Astrocyte of the cerebellum (primary cell): ENCODE data around the gene TEX28.

ENCODE experiments used
- DNase-seq: peaks from one replicate; pipeline ENCODE4 v3.0.0-alpha.2; 2011; ENCODE audit warnings: low read depth
- H3K4me3 ChIP-seq: 2 replicates; pipeline ENCODE4 v1.5.1; 2011; ENCODE audit warnings: mild to moderate bottlenecking, low read depth, low read length, moderate library complexity
- in situ Hi-C: cut with HindIII; loops from 2 replicates; pipeline ENCODE4 v1.10.0; 2017; ENCODE audit warnings: low sequenced_read_pairs
- TF ChIP-seq, protein P1 (sequence below): IDR thresholded peaks from 2 replicates; pipeline ENCODE4 v1.5.1; 2012; ENCODE audit warnings: low read length, low read depth, moderate library complexity, mild to moderate bottlenecking; ENCODE audit errors: missing control alignments

The TEX28 gene

DNA sequence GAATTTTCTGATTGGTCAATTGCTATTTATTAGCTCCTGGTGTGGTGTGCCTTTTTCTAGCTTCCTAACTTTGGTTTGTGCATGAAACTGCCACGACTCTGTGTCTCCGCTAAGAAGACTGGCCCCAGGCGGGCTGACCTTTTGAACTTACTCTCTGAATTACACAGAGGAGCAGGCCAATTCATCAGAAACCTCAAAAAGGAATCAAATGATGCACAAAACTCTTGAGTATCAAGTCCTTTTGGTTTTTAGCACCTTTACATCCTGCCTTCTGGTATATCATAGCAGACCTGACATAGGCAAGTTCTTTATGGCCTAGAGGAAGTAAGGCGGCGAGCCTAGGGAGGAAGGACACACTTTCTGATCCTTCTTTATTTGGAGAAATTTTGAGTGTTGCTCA, 18.2 kb upstream of the TEX28 start:
- no peak for DNase-seq
- TF ChIP-seq, protein P1, sequence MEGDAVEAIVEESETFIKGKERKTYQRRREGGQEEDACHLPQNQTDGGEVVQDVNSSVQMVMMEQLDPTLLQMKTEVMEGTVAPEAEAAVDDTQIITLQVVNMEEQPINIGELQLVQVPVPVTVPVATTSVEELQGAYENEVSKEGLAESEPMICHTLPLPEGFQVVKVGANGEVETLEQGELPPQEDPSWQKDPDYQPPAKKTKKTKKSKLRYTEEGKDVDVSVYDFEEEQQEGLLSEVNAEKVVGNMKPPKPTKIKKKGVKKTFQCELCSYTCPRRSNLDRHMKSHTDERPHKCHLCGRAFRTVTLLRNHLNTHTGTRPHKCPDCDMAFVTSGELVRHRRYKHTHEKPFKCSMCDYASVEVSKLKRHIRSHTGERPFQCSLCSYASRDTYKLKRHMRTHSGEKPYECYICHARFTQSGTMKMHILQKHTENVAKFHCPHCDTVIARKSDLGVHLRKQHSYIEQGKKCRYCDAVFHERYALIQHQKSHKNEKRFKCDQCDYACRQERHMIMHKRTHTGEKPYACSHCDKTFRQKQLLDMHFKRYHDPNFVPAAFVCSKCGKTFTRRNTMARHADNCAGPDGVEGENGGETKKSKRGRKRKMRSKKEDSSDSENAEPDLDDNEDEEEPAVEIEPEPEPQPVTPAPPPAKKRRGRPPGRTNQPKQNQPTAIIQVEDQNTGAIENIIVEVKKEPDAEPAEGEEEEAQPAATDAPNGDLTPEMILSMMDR = no peak
- in situ Hi-C loops = no loop called here
- H3K4me3 ChIP-seq = no peak overlapping the region

DNA sequence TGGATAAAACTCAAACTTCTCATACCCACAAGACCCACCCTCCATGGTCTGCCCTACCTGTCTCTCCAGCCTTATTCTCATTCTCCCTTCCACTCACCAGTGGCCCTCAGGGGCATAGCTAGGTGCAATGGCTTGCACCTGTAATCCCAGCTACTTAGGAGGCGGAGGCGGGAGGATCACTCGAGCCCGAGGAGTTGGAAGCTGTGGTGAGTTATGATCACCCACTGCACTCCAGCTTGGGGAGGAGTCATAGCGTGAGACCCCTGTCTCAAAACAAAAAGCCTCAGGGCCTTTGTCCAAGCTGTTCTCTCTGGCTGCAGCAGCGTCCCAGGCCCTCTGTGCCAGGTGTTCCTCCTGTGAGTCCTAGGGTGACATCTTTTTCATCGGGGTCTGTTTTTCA, 17.2 kb upstream of the TEX28 start:
- in situ Hi-C loops = no loop called here
- no peak for DNase-seq
- TF ChIP-seq, protein P1 = no peak
- H3K4me3 ChIP-seq = no peak overlapping the region

DNA sequence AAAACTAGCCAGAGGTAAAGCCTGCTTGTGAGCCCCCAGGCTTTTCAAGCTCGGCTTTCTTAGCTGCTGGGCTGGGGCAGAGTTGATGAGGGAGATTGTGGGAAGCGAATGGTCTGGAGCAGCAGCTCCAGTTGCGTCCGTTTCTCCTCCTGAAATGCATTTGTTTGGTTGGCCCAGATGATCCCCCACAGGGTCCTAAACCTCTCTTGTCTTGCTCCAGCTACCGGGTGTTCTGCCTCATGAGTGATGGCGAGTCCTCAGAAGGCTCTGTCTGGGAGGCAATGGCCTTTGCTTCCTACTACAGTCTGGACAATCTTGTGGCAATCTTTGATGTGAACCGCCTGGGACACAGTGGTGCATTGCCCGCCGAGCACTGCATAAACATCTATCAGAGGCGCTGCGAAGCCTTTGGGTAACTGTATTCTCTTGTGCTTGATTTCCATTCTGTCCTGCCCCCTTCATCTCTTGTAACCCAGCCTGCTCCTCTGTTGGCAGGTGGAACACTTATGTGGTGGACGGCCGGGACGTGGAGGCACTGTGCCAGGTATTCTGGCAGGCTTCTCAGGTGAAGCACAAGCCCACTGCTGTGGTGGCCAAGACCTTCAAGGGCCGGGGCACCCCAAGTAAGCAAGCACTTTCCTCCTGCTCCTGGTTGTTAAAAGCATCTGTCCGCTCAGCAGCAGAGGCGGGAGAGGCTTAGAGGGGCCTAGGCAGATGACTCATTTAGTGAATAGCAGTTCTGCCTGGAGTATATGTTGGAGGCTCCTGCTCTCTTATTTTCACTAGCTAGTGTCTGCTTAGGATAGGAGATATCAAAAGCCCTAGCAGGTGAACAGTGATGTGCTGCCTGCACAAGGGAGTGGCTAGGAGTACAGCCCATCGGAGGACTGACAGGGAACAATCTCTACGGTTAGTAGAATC, 16.0 kb upstream of the TEX28 start:
- no peak overlapping the region for H3K4me3 ChIP-seq
- TF ChIP-seq, protein P1 = no peak
- in situ Hi-C loops = no loop called here
- no peak for DNase-seq

DNA sequence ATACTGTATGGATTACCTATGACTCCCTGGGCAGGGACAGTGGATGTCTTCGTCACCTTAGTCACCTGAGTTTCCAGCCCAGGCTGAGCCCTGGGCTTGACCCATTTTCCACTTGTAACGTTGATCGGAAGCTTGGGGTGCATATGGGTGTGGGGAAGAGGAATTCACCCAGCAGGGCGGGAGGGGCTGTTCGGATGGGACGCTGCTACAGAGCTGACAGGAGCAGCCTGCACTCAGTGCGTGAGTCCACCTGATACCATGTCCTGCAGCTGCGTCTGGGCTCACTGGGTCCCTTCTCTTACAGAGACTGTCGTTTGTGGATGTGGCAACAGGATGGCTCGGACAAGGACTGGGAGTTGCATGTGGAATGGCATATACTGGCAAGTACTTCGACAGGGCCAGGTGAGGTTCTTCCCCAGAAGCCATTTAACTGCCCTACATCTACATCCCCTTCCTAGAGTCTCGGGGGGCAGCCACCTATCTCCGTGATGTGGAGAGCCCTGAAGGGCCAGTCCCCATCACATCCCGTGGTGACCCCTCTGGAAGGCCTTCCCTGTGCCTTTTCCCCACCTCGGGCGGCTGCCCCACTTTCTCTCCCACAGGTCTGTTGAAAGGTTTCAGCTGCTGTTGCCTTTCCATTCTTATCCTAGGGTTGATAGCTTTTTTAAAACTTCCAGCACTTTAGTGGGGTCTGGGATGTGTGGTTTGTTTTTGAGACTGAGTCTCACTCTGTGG, 14.3 kb upstream of the TEX28 start:
- in situ Hi-C loops = no loop called here
- TF ChIP-seq, protein P1 = no peak
- no peak overlapping the region for H3K4me3 ChIP-seq
- no peak for DNase-seq

DNA sequence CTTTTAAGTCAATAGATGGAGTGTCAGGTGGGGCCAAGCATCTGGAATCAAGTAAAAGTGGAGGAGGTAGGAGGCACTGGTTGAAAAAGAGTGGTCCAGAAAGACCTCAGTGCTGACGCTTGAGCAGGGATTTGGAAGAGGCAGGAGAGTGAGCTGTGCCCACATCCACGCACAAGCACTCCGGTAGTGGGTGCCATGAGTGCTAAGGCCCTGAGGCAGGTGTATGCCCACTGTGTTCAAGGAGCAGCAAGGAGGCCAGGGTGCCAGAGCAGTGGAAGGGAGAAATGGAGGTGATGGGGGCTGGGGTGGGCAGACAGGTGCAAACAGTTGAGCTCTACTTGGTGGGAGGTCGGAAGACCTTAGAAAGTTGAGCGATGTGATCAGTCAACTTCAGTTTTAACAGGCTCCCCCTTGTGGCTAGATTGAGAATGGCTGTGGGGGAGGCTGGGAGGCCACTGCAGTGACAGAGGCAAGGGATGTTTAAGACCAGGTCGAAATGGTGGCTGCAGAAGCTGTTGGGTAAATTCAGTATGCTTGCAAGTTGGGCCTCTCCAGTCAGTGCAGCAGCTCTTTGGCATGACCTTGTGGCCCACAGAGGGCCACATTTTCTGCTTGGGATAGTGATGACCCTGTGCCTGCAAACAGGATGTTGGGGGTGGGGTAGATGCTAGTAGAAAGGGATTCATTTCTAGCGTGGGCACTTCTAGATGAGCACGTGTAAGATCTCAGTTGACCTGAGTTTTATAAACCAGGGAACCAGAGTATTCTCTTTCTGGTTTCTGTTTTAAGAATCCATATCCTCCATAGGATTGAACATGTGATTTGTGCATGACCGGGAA, 13.4 kb upstream of the TEX28 start:
- H3K4me3 ChIP-seq = no peak overlapping the region
- TF ChIP-seq, protein P1 = peak; percentile 68
- in situ Hi-C loops = no loop called here
- DNase-seq = no peak

DNA sequence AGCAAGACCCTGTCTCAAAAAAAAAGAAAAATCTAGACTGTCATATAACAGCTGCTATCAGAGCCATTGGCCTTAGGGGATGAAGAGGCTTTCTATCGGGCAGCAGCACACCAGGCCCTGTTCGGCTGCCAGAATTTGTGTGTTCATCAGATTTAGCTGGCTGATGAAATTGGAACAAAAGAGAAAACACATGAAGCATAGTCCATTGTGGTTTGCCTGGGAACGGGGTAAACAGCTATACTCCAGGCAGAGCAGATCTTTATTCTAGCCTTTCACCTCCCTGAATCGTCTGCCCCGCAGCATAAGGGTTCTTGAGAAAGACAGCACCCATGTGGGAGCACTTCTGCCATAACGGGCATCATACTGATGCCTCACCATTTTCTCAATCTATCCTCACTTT, 12.3 kb upstream of the TEX28 start:
- TF ChIP-seq, protein P1 = no peak
- DNase-seq = no peak
- H3K4me3 ChIP-seq = no peak overlapping the region
- in situ Hi-C loops = no loop called here
